HepG2 (cell line): ENCODE results near the gene HLA-DRB1. TPM values are rescaled to one million over a fixed set of nuclear protein-coding genes. Genes with fewer than 3 reads are reported as not detected.

Experiments used
- ATAC-seq: fragments of 200-7000 bp; cut with Tn5 transposase; 3 replicates; pipeline ENCODE4 v1.9.1; 2020; ENCODE audit warnings: mild to moderate bottlenecking, moderate library complexity
- BruUV-seq: library from RNA; stranded (reverse); fragments of 400-500 nt; replicated peaks from 2 replicates; lab custom pipeline; 2021; lab: Mats Ljungman, UMichigan
- CTCF ChIA-PET: fragments of 300-600 bp; formaldehyde crosslinking; extraction: SDS; loops from one replicate; lab custom pipeline; 2021; ENCODE audit warnings: low total read pairs, inconsistent platforms, low intra/inter-chr PET ratio; lab: Yijun Ruan, JAX
- POLR2A ChIA-PET: fragments of 350-600 bp; sonication (Branson Sonifier 250); formaldehyde crosslinking; loops from one replicate; lab custom pipeline; 2020; ENCODE audit warnings: antibody characterized with exemption, inconsistent platforms; lab: Yijun Ruan, JAX
- DNase-seq: peaks from one replicate; pipeline ENCODE4 v3.0.0-alpha.2; 2015; ENCODE audit warnings: low spot score
- FAIRE-seq: peaks from 3 replicates; lab custom pipeline; 2011; peaks lifted over from hg19 to GRCh38; lab: Jason Lieb, UNC
- H2AFZ ChIP-seq: one replicate; pipeline ENCODE4 v1.6.1; 2011; ENCODE audit warnings: low read length, inconsistent platforms
- H3K27ac ChIP-seq: fragments of 300-600 bp; 3 replicates; pipeline ENCODE4 v1.8.0; 2011; ENCODE audit warnings: mixed run types, mild to moderate bottlenecking, mixed read lengths, low read length, inconsistent platforms; ENCODE audit not compliant: insufficient read depth; ENCODE audit errors: extremely low read length
- H3K27me3 ChIP-seq, 2 experiments: fragments of 200-600 bp in 1 of 2; 2 replicates in 1 of 2; 3 replicates in 1 of 2; pipeline versions ENCODE4 v1.6.0 to v1.8.0; 2011; ENCODE audit warnings: low read length in 2 of 2, mild to moderate bottlenecking in 2 of 2, moderate library complexity in 2 of 2, inconsistent platforms in 1 of 2; ENCODE audit not compliant: insufficient read depth in 2 of 2, control insufficient read depth in 1 of 2
- H3K36me3 ChIP-seq, 2 experiments: fragments of 200-600 bp in 1 of 2; replicated peaks in 1 of 2; 2 replicates in 1 of 2; 3 replicates in 1 of 2; pipeline versions ENCODE4 v1.5.1 to v1.8.0; 2011; ENCODE audit warnings: low read length in 2 of 2, inconsistent platforms in 1 of 2; ENCODE audit not compliant: insufficient read depth in 2 of 2, control insufficient read depth in 1 of 2
- H3K4me1 ChIP-seq: 2 replicates; pipeline ENCODE4 v1.5.1; 2012; ENCODE audit warnings: low read length, inconsistent platforms; ENCODE audit not compliant: insufficient read depth
- H3K4me2 ChIP-seq: 2 replicates; pipeline ENCODE4 v1.6.0; 2011; ENCODE audit warnings: low read depth, low read length, inconsistent platforms
- H3K4me3 ChIP-seq, 3 experiments: fragments of 200-600 bp in 1 of 3; sonication (generic), shearing (Covaris generic) in 1 of 3; replicated peaks in 1 of 3; 2 replicates each; pipeline ENCODE4 v1.5.1; 2011 to 2016; ENCODE audit warnings: low read length in 3 of 3, inconsistent platforms in 2 of 3, low read depth in 2 of 3, mild to moderate bottlenecking in 2 of 3, control low read depth in 1 of 3, mixed read lengths in 1 of 3; ENCODE audit not compliant: insufficient read depth in 1 of 3
- H3K79me2 ChIP-seq: one replicate; pipeline ENCODE4 v1.6.1; 2011; ENCODE audit warnings: low read length, inconsistent platforms; ENCODE audit not compliant: insufficient read depth
- H3K9ac ChIP-seq: 2 replicates; pipeline ENCODE4 v1.6.0; 2011; ENCODE audit warnings: mild to moderate bottlenecking, low read depth, low read length, inconsistent platforms; ENCODE audit not compliant: insufficient read depth
- H3K9me3 ChIP-seq: 2 replicates; pipeline ENCODE4 v1.5.1; 2012; ENCODE audit warnings: mild to moderate bottlenecking, low read length
- H4K20me1 ChIP-seq: 2 replicates; pipeline ENCODE4 v1.6.0; 2011; ENCODE audit warnings: inconsistent platforms, mild to moderate bottlenecking, low read length, moderate library complexity; ENCODE audit not compliant: insufficient read depth
- ADNP ChIP-seq: sonication (generic); formaldehyde crosslinking; IDR thresholded peaks from 2 replicates; pipeline ENCODE4 v1.4.0; 2020; ENCODE audit warnings: missing genetic modification reagents
- ARHGAP35 ChIP-seq: sonication (generic); formaldehyde crosslinking; IDR thresholded peaks from 2 replicates; pipeline ENCODE4 v1.9.0; 2022; ENCODE audit warnings: mild to moderate bottlenecking, inconsistent platforms, moderate library complexity, missing genetic modification reagents, borderline replicate concordance
- BHLHE40 ChIP-seq: IDR thresholded peaks from 2 replicates; pipeline ENCODE4 v1.6.1; 2011; ENCODE audit warnings: low read length, improper control_type of control experiment
- JDP2 ChIP-seq: sonication (generic); formaldehyde crosslinking; IDR thresholded peaks from 2 replicates; pipeline ENCODE4 v1.8.1; 2022; ENCODE audit warnings: missing genetic modification reagents, borderline replicate concordance
- JUN ChIP-seq: sonication (generic); formaldehyde crosslinking; IDR thresholded peaks from 2 replicates; pipeline ENCODE4 v1.4.0; 2020; ENCODE audit warnings: mild to moderate bottlenecking, missing genetic modification reagents
- MIER3 ChIP-seq: IDR thresholded peaks from 2 replicates; pipeline ENCODE4 v1.6.1; 2016; ENCODE audit warnings: missing compliant biosample characterization, borderline replicate concordance
- NFIB ChIP-seq: sonication (generic); formaldehyde crosslinking; IDR thresholded peaks from 2 replicates; pipeline ENCODE4 v1.9.0; 2021; ENCODE audit warnings: missing genetic modification reagents, mild to moderate bottlenecking, borderline replicate concordance
- NR2F2 ChIP-seq: IDR thresholded peaks from 2 replicates; pipeline ENCODE4 v1.6.1; 2012; ENCODE audit warnings: low read depth, inconsistent platforms, borderline replicate concordance
- PCBP2 ChIP-seq: fragments of 200-400 bp; formaldehyde crosslinking; optimal IDR thresholded peaks from 2 replicates; pipeline ENCODE3; 2018; ENCODE audit warnings: low read length, low read depth; ENCODE audit not compliant: poor library complexity, severe bottlenecking
- TAF1 ChIP-seq: sonication (generic); formaldehyde crosslinking; IDR thresholded peaks from 2 replicates; pipeline ENCODE4 v1.4.0; 2020; ENCODE audit warnings: missing genetic modification reagents
- ZNF260 ChIP-seq: sonication (generic); formaldehyde crosslinking; IDR thresholded peaks from 2 replicates; pipeline ENCODE4 v1.4.0; 2020; ENCODE audit warnings: missing genetic modification reagents, low read depth, mild to moderate bottlenecking, borderline replicate concordance
- WGBS: methylation state at CpG from one replicate; pipeline ENCODE4 v1.1.6; 2017; ENCODE audit warnings: low lambda C conversion rate; 5-methylcytosine and 5-hydroxymethylcytosine counted together
- in situ Hi-C: cut with HindIII; loops from 2 replicates; pipeline ENCODE4 v1.10.0; 2017; ENCODE audit warnings: low pct_unique_long_range_greater_than_20kb; ENCODE audit not compliant: extremely low pct_ligation_motif_present
- intact Hi-C: fragments of 100-400 bp; cut with micrococcal nuclease; formaldehyde crosslinking; loops from one replicate; pipeline ENCODE4 v1.10.0; 2022; ENCODE audit not compliant: unreplicated experiment
- polyA plus RNA-seq, 8 experiments: library from polyadenylated mRNA; depleted of rRNA in 3 of 8; stranded (reverse) in 7 of 8; unstranded in 1 of 8; fragments of >200 nt; fragmentation: Illumina TruSeq in 4 of 8; extraction: Trizol in 4 of 8; gene quantifications; 2 replicates each; pipeline versions ENCODE4 v1.2.1 to v1.2.3, GENCODE V29; 2011 to 2016; ENCODE audit warnings: low read depth in 4 of 8, missing spikeins in 1 of 8, mixed read lengths in 1 of 8; ENCODE audit not compliant: insufficient read depth in 1 of 8
- total RNA-seq, 5 experiments: library from RNA; depleted of rRNA; stranded (reverse); fragments of >200 nt; fragmentation: Illumina TruSeq; extraction: Trizol; gene quantifications; 2 replicates each; pipeline ENCODE4 v1.2.3, GENCODE V29; 2016; ENCODE audit warnings: low read depth in 1 of 5
- TF ChIP-seq, protein P1 (sequence below): sonication (generic); formaldehyde crosslinking; IDR thresholded peaks from 2 replicates; pipeline ENCODE4 v1.8.0; 2022; ENCODE audit warnings: missing genetic modification reagents, mild to moderate bottlenecking, inconsistent platforms, borderline replicate concordance

HLA-DRB1 gene
- total and polyA plus RNA-seq, 2 of the 13 experiments (the other 11 are each of a cell fraction or from before 2014, with no cell fraction given), result 0.09 TPM; not detected in 1

- no peaks in the 10 kb centered on the region for H3K79me2 ChIP-seq
- H2AFZ ChIP-seq, result no peak overlapping the region
- no peak overlapping the region for H3K4me3 ChIP-seq
- no peak for DNase-seq
- FAIRE-seq, result no peak
- in situ Hi-C loops, result no loop called here
- H3K4me1 ChIP-seq, result no peaks in the 10 kb centered on the region
- H3K9me3 ChIP-seq, result no peaks in the 10 kb centered on the region
- 0 out of 5 replicates have a peak, but pooled peaks cover 1 to 4% of the 10 kb centered on the region in 2 experiments for H3K27me3 ChIP-seq
- H4K20me1 ChIP-seq, result no peaks in the 10 kb centered on the region
- H3K9ac ChIP-seq, result no peak overlapping the region
- ChIA-PET CTCF (no interaction called here), POLR2A (no interaction called here)
- no peak overlapping the region for H3K4me2 ChIP-seq
- 18% methylated on average over 4 of the region's 4 CpGs for WGBS
- no peak overlapping the region for H3K27ac ChIP-seq
- no TSS peak for BruUV-seq
- H3K36me3 ChIP-seq, result no peaks in the 10 kb centered on the region
- intact Hi-C loops, result no loop called here
- no peak for ATAC-seq
- TF ChIP-seq NFIB (CRISPR knock-in tag) (no peak), ARHGAP35 (CRISPR knock-in tag) (no peak), PCBP2 (no peak), BHLHE40 (no peak), ZNF260 (no peak), MIER3 (CRISPR knock-in tag) (no peak), JUN (CRISPR knock-in tag) (no peak), JDP2 (CRISPR knock-in tag) (no peak), TAF1 (CRISPR knock-in tag) (no peak), ADNP (CRISPR knock-in tag) (no peak), NR2F2 (no peak)
- TF ChIP-seq, protein P1, sequence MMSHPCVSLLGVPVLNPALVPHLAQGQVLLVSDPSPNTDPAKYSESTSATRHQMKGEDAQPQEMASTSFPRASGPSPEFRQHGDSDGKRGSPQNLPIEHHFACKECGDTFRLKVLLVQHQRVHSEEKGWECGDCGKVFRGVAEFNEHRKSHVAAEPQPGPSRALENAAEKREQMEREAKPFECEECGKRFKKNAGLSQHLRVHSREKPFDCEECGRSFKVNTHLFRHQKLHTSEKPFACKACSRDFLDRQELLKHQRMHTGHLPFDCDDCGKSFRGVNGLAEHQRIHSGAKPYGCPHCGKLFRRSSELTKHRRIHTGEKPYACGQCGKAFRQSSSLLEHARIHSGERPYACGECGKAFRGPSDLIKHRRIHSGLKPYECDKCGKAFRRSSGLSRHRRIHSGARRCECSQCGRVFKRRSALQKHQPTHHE (CRISPR knock-in tag), result no peak
These were observed 17.8 kb upstream of the HLA-DRB1 start for GRCh38 chr6:32607263-32607987.
